WERI-Rb-1 (cell line): ENCODE results near the gene ABHD6.
"Not testable (repeated sequence)": the region's sequence is repeated elsewhere in the genome, so short reads cannot be mapped to it uniquely, and the experiment has no call there.

Experiments used
- DNase-seq: peaks from one replicate; pipeline ENCODE4 v3.0.0-alpha.2; 2020
- H3K27ac ChIP-seq: fragments of 250-450 bp; sonication (Bioruptor Pico); 2 replicates; pipeline ENCODE4 v1.5.1; 2020; ENCODE audit warnings: mild to moderate bottlenecking, moderate library complexity
- H3K27me3 ChIP-seq: fragments of 250-450 bp; sonication (Bioruptor Pico); 2 replicates; pipeline ENCODE4 v1.5.1; 2021; ENCODE audit warnings: mild to moderate bottlenecking, low read depth, moderate library complexity; ENCODE audit not compliant: insufficient read depth, severe bottlenecking
- H3K36me3 ChIP-seq: fragments of 250-450 bp; sonication (Bioruptor Pico); 2 replicates; pipeline ENCODE4 v1.5.1; 2020; ENCODE audit warnings: mild to moderate bottlenecking, moderate library complexity
- H3K4me3 ChIP-seq: 2 replicates; pipeline ENCODE4 v1.5.1; 2011; ENCODE audit warnings: low read depth, mild to moderate bottlenecking, control low read depth, low read length
- H3K9me3 ChIP-seq: fragments of 250-450 bp; sonication (Bioruptor Pico); 2 replicates; pipeline ENCODE4 v1.5.1; 2021; ENCODE audit warnings: mild to moderate bottlenecking, moderate library complexity; ENCODE audit not compliant: severe bottlenecking
- CTCF ChIP-seq: IDR thresholded peaks from 2 replicates; pipeline ENCODE4 v1.5.1; 2011; ENCODE audit warnings: low read depth, mild to moderate bottlenecking, control low read depth, inconsistent platforms, low read length

The ABHD6 gene

GRCh38 chr3:58336135-58336882 lies 98.7 kb downstream of the ABHD6 start:
- no peaks in the 10 kb centered on the region for H3K27me3 ChIP-seq
- no peak overlapping the region for H3K27ac ChIP-seq
- H3K4me3 ChIP-seq: no peak overlapping the region
- no peaks in the 10 kb centered on the region for H3K9me3 ChIP-seq
- no peak for TF ChIP-seq CTCF
- DNase-seq: no peak
- no peaks in the 10 kb centered on the region for H3K36me3 ChIP-seq

- Histone ChIP-seq H3K27ac (no peak overlapping the region), H3K9me3 (no peaks in the 10 kb centered on the region), H3K27me3 (no peaks in the 10 kb centered on the region), H3K4me3 (no peak overlapping the region), H3K36me3 (no peaks in the 10 kb centered on the region)
- DNase-seq: no peak
- TF ChIP-seq CTCF: no peak
These were observed 99.6 kb downstream of the ABHD6 start for GRCh38 chr3:58337190-58337589.

GRCh38 chr3:58339146-58339545 lies 101.6 kb downstream of the ABHD6 start:
- not testable (repeated sequence) for H3K4me3 ChIP-seq, H3K36me3 ChIP-seq, H3K27ac ChIP-seq, DNase-seq, H3K27me3 ChIP-seq, H3K9me3 ChIP-seq

GRCh38 chr3:58340594-58341244 lies 103.1 kb downstream of the ABHD6 start:
- Histone ChIP-seq H3K9me3 (no peaks in the 10 kb centered on the region), H3K27me3 (no peaks in the 10 kb centered on the region), H3K27ac (no peak overlapping the region), H3K36me3 (no peaks in the 10 kb centered on the region), H3K4me3 (no peak overlapping the region)
- no peak for TF ChIP-seq CTCF
- DNase-seq: no peak

- Histone ChIP-seq H3K9me3 (no peaks in the 10 kb centered on the region), H3K27ac (no peak overlapping the region), H3K27me3 (no peaks in the 10 kb centered on the region), H3K36me3 (no peaks in the 10 kb centered on the region), H3K4me3 (no peak overlapping the region)
- TF ChIP-seq CTCF: no peak
- no peak for DNase-seq
These were observed 103.8 kb downstream of the ABHD6 start for GRCh38 chr3:58341376-58341775.

- Histone ChIP-seq H3K9me3 (no peaks in the 10 kb centered on the region), H3K27me3 (no peaks in the 10 kb centered on the region), H3K36me3 (no peaks in the 10 kb centered on the region), H3K4me3 (no peak overlapping the region), H3K27ac (no peak overlapping the region)
- DNase-seq: no peak
- TF ChIP-seq CTCF: no peak
These were observed 105.1 kb downstream of the ABHD6 start for GRCh38 chr3:58342676-58343075.
